ENCODE measurements around the gene NCKAP5. TPM values are rescaled to one million over a fixed set of nuclear protein-coding genes. Genes with fewer than 3 reads are reported as not detected.

Gene NCKAP5
- total and polyA plus RNA-seq, 9 of the 15 experiments (the other 6 are each of a cell fraction or from before 2014, with no cell fraction given) = not detected

- 3% methylated on average over 7 of the region's 7 CpGs for WGBS (ENCODE audit: insufficient coverage, low coverage, missing lambda C conversion rate)
- POLR2A ChIA-PET = no interaction called here
These were observed 274.5 kb downstream of the NCKAP5 start for GRCh38 chr2:133293544-133294353.

More at GRCh38 chr2:133293544-133294353, 274.5 kb downstream of the NCKAP5 start:
- no peak overlapping the region for H3K4me2 ChIP-seq (ENCODE audit: insufficient read depth, low read length)
- no peaks in the 10 kb centered on the region for H4K20me1 ChIP-seq (replicated peaks; ENCODE audit: control insufficient read depth, insufficient read depth, low read length)
- no peaks in the 10 kb centered on the region for H3K79me2 ChIP-seq (ENCODE audit: control insufficient read depth, insufficient read depth, low read length)
- no peaks in the 10 kb centered on the region for H3K4me1 ChIP-seq (replicated peaks in 1 of 2; ENCODE audit: control insufficient read depth in 2 of 2, insufficient read depth in 2 of 2, low read length in 2 of 2)
- no peaks in the 10 kb centered on the region for H3K9me3 ChIP-seq (replicated peaks; ENCODE audit: control insufficient read depth, insufficient read depth, low read depth, low read length)
- in situ Hi-C loops (cut with MboI) (no loop called here), intact Hi-C loops (cut with micrococcal nuclease) (no loop called here)
- ATAC-seq = no peak
- TF ChIP-seq FOXK1 (CRISPR knock-in tag; IDR thresholded peaks at IDR 0.05; ENCODE audit: borderline replicate concordance) = no peak
- TF ChIP-seq POLR2AphosphoS2 (IDR thresholded peaks at IDR 0.05; ENCODE audit: low read length) = no peak
- no peak for TF ChIP-seq ZNF398 (CRISPR knock-in tag; IDR thresholded peaks at IDR 0.05)
- TF ChIP-seq ZNF780A (CRISPR knock-in tag; IDR thresholded peaks at IDR 0.05) = no peak
- H2AFZ ChIP-seq (ENCODE audit: low read depth, low read length) = no peak overlapping the region
- H3K27ac ChIP-seq (ENCODE audit: extremely low read depth, low read depth, low read length) = no peak overlapping the region
- no peaks in the 10 kb centered on the region for H3K9me1 ChIP-seq (ENCODE audit: control insufficient read depth, insufficient read depth, low read length)
- no peak for DNase-seq (ENCODE audit: extremely low read depth in 1 of 4, low spot score in 3 of 4)
- no TSS peak for BruUV-seq (replicated peaks)
- H3K4me3 ChIP-seq = no peak overlapping the region
- CTCF ChIA-PET (ENCODE audit: low intra/inter-chr PET ratio) = no interaction called here
- no peak for FAIRE-seq
- H3K9ac ChIP-seq (ENCODE audit: insufficient read depth in 1 of 2, low read depth in 2 of 2, low read length in 2 of 2) = no peak overlapping the region
- no peaks in the 10 kb centered on the region for H3K36me3 ChIP-seq (ENCODE audit: control insufficient read depth, insufficient read depth, low read length)
- H3K27me3 ChIP-seq (ENCODE audit: control insufficient read depth in 2 of 2, insufficient read depth in 2 of 2, low read length in 2 of 2) = no peaks in the 10 kb centered on the region

Data from K562 (cell line).